Stimulated activated CD4-positive, alpha-beta T cell treated with anti-CD3 and anti-CD28 coated beads, Interleukin-4, amount 100 ng/mL, for 4 hours (primary cell): ENCODE results near the gene NOL6.
A peak's percentile ranks its signal among the peaks of the same experiment; 100 is the strongest.
"Not testable (repeated sequence)": the region's sequence is repeated elsewhere in the genome, so short reads cannot be mapped to it uniquely, and the experiment has no call there.

ENCODE experiments used
- DNase-seq, 2 experiments: peaks; one replicate each; pipeline ENCODE4 v3.0.0-alpha.2; 2020

Gene NOL6

GRCh38 chr9:33429256-33429985 lies 44.3 kb downstream of the NOL6 start:
- DNase-seq = no peak

GRCh38 chr9:33426843-33427293 lies 46.9 kb downstream of the NOL6 start:
- DNase-seq = no peak

GRCh38 chr9:33425128-33425533 lies 48.6 kb downstream of the NOL6 start:
- DNase-seq = no peak

GRCh38 chr9:33424492-33424891 lies 49.2 kb downstream of the NOL6 start:
- not testable (repeated sequence) for DNase-seq

- not testable (repeated sequence) for DNase-seq
Observed at GRCh38 chr9:33424043-33424442, 49.7 kb downstream of the NOL6 start.

- no peak for DNase-seq
Observed at GRCh38 chr9:33419708-33420303, 53.9 kb downstream of the NOL6 start.

GRCh38 chr9:33418090-33418489 lies 55.6 kb downstream of the NOL6 start:
- no peak for DNase-seq

- peak in 1 of 2 experiments; percentile 53 for DNase-seq
Observed at GRCh38 chr9:33416996-33417395, 56.7 kb downstream of the NOL6 start.

GRCh38 chr9:33415501-33416038 lies 58.2 kb downstream of the NOL6 start:
- peak; percentile 72 to 79 for DNase-seq

- no peak for DNase-seq
Observed at GRCh38 chr9:33414889-33415500, 58.7 kb downstream of the NOL6 start.

- DNase-seq = no peak
Observed at GRCh38 chr9:33414268-33414667, 59.5 kb downstream of the NOL6 start.
